ENCODE results near the gene CISTR.
A peak's percentile ranks its signal among the peaks of the same experiment; 100 is the strongest.

The CISTR gene

DNA sequence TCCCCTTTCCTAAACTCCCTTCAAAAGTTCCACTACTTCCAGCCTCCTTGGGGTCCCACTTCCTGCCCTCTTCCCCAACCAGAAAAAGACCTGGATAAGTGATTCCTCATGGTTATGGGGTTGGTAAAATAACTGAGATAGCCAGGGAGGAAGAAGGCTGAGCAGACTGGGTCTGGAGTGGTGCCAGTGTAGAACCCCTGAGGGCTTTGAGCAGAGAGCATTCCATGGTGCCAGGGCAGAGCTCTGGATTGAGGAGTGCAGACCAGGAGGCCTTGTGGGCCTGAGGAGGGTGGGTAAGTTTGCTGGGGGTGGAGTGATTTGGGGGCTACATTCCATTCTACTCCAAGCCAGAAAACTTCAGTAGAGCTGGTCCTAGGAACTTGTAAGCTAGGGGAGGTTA, 9.5 kb upstream of the CISTR start:
- no peak for DNase-seq

DNA sequence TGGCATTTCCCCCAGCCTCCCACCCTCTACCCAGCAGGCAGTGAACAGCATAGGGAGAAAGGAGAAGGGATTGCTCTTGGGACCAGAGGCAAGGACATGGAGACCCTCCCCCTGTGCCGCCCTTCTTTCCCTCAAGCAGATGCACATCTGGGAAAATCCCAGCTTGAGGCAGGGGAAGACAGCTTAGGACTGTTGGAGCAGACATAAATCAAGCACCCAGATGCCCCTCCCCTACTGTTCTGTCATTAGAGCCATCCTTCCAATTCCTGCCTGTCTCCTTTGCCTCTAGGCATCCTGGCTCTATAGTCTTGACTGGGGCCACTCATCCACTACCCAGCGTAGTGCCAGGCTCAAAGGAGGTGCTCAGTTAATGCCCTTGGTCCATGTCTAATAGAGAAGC, 7.5 kb upstream of the CISTR start:
- DNase-seq, result no peak

DNA sequence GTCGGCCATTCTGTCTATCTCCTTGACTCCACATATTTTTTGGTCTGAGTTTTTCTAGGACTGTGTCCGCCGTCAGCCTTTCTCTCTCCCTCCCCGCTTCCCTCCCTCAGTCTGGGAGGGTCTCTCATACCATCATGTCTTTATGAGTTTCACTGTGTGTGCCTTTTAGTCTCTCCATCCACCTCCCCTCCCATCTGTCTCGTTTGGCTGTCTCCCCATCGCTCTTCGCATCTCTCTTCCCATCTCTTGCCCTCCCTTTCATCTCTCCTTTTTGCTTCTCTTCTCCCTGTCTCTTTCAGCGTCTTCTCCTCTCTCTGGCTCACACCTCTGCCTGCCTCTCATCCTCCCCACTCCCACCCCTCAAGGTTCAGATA, 6.9 kb upstream of the CISTR start:
- DNase-seq, result no peak

DNA sequence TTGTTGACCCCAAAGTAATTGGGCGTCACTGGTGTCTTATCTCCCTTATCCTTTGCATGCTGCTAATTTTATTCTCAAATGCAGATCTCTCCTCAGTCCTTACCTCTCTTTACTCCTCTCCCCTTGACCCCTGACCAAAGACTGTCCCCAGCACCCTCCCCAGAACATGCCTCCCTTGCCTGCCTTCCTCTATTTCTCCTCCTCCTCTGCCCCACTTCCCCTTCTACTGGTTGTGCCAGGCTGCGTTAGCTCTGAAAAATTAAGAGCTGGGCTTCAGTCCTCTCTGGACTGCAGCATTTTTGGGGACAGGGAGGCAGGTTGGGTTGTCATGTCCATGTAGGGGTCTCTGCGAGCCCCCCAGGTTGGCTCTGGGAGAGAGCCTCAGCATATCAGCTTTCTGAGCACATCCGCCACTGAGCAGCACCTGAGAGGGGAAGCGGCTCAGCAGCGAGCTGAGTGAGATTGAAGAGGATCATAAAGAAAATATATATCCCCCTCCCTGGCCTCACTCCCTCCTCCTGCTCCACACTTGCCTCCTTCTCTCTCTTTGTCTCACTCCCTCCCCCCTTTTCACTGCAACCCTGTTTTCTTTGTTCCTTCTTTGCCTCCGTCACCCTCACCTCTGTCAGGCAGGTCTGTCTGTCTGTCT, 6.4 kb upstream of the CISTR start:
- no peak for DNase-seq

DNA sequence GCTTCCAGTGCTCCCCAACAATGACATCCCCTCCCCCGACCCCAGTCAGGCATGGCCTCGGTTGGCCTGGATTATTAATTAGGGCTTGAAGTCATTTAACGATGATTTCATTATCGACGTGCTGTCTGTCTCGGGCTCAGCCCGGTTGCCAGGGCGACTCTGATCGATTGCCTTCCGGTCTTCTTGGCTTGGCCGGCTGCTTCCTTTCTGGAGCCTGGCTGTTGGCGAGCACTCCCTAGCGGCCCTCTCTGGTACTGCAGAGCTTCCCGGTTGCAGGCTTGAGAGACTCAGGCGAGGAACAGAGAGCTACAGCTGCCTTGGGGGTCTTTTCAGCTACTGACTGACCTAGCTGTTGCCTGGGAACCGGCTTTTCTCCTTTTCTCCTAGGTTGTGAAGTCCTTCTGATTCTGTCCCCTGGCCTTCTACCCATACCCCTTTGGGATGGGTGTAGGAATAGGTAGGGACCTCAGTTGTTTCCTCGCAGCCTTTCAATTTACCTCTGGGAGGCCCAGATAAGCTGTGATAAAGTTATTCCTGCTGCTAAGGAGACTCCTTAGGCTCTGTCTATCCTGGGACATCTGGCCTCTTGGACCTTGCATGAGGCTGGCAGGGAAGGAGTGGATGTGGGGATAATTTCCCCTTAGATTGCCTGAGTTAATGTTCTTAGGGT, 5.5 kb upstream of the CISTR start:
- peak; percentile 62 for DNase-seq

DNA sequence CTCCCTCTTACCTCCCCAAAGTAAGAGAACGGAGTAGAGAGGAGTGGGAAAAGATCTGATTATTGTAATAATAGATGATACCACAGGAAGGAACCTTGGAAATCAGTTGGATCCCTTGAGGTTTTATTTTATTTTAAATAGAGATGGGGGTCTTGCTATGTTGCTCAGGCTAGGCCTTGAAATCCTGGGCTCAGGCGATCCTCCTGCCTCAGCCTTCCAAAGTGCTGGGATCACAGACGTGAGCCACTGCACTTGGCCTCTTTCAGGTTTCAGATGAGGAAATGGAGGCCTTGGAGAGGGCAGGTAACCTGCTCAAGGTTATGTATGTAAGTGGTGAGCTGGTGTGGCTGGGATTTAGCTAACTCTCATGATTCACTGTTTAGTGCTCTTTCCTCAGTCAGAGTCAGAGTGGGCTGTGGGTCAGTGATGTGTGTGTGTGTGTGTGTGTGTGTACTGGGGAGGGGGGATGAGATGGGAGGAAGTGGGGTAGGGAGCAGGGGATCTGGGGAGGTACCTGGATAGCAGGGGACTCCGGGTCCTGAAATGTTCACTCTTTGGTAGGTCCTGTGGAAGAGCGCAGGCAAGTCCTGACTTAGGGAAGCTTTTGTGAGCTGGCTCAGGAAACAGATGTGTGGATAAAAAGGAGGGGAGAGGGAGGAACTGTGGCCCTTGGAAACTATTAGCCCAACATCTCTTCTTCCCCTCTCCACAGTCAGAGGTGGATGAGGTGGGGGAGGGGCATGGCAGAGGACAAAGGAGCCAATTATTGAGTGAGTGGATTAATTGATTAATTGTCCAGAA, 4.7 kb upstream of the CISTR start:
- no peak for DNase-seq

DNA sequence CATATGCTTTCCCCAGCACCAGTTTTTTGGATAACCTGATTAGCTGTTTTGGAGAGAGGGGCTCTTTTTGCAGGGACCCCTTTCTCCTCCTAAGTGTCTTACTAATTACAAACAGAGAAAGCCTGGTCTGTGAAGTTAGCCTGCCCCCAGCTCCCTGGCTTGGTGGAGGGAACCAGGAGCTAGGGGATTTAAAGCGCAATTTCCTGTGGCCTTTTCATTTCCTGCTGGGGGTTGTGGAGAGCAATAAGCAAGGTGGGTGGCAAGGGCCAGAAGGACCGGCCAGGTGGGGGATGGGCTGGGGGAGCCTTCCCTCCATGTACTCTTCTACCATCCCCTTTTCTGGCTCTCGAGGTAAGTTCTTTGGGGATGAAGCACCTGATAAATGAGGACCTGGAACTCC, 4.1 kb upstream of the CISTR start:
- DNase-seq, result no peak

DNA sequence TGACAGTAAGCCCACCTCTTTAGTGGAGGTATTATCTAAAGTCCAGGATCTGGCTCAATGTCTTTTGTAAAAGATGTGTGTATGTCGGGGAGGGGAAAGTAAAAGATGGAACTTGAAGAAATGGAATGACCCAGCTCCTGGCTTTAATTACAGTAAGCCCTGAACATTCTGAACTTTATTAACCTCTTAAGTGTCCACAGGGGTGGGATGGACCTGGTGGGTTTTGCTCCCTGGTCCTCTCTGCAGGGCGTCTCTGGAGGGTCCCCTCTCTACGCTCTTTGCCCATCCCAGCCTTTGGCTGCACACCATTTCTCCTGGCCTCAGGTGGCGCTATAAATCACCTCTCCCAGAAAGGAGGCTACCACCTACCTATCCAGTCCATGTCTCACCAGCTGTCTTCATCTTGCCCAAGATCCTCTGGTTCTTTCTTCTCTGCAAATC, 3.7 kb upstream of the CISTR start:
- no peak for DNase-seq

DNA sequence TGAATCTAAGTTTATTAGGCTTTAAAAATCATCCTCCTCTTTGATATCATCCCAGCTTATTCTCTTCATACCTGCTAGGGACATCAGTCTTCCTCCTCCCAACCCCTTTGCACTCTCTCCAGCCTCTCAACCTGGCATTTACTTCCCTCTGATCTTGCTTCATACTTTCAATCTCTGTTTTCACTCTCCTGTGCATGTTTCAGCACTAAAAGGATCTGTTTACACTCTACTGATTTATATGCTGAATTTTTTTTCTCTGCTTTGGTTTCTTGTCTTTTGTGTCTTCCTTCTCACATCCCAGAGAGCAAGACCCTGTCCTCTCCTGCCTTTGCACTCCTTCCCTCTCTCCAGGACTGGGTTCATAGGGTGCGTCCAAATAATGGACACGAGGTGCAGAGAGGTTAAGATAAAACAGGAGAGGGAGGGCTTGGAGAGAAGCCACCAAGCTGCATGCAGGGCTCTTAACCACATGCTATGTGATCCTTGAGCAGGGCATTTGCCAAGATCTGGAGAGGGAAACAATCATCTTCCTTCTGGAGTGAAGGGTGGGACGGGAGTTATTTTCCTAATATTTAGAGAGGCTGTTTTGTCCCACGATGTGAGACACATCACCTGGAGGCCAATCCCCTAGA, 3.0 kb upstream of the CISTR start:
- no peak for DNase-seq

DNA sequence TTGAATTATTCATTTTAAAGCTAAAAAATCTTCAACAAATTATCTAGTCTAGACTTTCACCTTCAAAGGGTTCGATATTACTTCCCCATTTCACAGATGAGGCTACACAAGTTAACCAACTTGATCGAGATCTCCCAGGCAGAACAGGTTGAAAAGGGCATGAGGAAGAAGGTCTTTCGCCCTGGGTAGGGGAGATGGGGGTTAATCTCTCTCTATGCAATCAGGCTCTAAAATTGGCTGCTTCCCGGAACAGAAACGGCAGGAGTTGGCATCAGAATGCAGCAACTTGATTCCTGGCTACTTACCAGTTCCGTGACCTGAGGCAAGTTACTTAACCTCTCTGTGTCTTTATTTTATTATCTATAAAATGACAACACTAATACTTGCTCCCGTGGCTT, 2.4 kb upstream of the CISTR start:
- no peak for DNase-seq

DNA sequence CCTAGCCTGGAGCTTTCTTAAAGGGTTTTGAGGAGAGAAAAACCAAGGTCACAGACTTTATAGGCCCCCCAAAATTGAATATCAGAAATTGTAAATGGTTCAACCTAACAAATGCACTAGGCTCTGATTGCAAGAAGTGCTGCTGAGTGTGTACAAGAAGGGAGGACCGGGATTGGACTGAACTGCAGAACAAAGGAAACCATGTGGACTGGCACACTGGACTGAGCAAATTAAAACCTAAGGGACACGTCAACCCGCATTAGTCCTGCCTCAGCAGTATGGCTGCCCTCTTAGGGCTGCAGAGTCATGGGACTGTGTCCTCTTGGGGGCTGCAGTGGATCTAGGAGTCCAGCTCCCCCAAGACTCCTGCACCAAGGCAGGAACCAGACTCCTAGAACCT, 842 bp upstream of the CISTR start:
- DNase-seq, result no peak

DNA sequence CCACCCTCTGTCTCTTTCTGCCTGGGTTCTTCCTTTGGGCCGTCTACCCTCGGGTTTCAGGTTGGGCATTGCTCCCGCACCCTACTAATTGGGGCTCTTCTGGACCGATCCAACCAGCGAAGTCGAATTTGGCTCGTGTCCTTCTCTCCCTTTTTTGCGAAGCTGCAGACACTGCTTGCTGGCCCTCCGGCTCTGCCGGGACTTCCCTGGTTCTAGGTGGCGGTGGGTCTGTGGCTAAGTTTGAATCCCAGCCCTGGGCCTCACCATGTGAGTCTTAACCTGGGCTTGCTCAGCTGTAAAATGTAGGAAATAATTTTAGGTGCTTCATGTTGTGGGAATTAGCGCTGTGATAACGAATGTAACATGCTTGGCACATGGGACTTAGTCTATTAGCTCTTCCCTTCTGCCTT, 418 bp upstream of the CISTR start:
- no peak for DNase-seq

DNA sequence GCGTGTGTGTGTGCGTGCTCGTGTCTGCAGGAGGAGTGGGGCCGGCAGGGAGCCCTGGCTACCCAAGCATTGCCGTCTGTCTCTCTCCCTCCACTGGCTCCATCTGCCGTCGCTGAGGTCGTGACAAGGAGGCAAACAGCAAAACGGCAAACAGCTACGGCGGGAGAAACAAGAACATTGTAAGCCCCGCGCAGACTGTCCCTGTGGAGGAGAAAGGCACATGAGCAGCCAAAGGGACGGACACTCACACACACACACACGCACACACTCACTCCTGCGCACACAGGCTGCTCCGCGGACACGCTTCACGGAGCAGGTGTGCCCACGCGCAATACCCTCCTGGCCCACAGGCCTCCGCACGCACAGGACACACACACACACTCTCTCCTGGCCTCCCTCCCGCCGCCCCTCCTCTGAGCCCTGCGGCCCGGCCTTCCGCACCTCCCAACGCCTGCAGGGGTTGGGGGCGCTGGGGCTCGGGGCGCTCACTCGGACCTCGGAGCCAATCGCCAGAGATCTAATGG, 905 bp downstream of the CISTR start:
- no peak for DNase-seq

DNA sequence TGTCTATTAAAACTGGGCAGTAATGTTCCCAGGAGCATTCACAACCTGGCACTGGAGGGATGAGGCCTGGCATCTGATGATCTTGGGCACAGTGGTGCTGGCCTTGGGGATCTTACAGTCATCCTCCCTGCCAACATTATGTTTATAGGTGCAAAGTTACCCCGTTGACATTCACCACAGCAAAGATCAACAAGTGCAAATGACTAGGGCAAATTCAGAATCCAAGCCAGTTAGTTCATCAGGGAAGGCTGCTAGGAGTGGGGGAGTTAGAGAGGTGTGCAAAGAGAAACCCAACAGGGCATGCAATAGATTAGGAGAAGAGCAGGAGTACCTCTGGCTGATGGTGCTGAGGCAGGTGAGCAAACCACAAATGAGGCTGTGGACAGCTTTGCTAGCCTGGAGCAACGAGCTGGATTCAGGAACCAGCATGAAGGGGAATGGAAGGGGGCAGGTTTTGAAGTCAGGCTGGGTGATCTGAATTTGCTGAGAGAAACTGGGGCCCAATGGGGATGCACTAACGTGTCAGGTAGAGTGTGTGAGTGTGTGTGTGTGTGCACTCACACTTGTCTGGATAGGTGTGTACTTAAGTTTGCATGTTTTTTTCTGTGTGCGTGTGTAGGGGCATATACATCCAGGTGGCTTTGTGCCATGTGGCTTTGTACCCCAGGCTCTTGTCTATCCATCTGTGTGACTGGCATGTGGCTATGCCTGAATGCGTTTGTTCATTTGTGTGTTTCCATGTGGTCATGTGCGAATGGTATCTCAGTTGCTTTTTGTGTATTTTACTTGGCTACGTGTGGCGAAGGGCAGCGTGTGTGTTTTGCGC, 1.6 kb downstream of the CISTR start:
- DNase-seq, result no peak

DNA sequence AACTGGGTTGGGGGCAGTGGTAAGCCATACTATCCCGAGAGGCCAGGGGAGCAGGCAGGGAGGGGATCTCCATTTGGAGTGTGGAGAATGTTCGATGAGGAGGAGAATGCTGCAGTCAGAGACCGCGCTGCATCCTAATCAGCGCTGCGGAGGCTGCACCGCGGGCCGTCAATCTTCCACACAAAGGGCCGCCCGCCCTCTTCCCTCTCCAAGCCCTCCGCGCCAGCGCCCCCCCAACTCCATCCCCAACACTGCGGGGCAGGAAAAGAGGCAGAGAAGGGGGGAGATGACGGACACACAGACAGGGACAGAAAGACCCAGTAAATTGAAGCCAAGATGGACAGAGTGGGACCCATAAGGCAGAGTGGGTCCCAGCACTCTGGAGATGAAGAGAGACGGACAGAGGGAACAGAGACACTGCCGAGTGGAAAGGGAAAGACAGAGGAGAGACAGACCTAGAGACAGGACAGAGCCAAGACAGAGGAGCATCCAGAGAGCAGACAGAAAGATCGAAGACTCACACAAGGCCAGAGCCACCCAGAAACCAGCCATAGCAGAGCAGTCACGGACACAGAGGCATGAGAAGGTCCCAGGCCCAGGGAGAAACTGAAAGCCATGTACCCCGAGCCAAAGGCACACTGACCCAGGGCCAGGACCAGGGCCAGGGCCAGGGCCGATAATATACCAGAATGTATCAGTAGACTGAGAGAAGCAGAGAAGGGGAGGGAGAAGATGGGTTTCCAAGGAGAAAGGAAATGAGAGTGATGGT, 3.5 kb downstream of the CISTR start:
- no peak for DNase-seq

DNA sequence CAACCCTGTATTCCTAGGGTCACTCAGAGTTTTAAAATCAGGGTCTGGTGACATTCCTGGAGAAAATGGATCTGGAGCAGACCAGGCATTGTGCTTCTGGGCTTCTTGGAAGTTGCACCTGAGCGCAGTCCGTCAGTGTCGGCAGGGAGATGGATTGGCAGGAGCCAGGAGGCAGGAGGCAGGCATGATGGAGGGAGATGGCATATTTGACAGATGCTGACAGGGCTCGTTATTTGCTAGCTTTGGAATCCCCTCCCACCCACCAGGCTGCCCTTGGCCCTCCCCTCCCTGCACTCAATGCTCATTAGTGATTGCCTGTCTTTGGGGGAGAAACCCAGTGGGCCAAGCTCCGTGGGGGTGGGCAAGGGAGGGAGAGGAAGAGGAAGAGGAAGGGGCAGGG, 4.7 kb downstream of the CISTR start:
- no peak for DNase-seq

DNA sequence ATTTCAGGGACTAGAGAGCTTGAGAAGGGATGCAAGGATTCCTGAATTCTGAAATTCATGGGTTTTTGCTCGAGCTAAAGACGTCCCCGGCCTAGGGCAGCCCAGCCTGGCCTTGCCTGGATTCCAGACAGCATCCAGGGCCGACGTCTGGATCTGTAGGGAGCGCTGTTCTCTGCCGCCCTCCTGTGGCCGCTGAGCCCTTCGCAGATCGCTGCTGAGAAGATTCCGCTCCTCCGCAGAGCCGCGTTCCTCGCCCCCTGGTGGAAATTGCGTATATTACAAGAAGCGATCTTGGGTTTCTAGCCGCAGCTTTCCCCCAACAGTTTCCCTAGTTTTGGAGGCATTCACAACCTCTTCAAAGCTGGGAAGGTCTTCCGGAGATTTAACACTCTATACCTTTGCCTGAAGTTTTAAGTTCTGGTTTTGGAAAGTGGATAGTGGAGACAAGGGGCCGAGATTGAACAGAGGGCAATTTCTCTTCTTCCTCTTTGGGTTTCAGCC, 5.1 kb downstream of the CISTR start:
- DNase-seq, result peak; percentile 77

DNA sequence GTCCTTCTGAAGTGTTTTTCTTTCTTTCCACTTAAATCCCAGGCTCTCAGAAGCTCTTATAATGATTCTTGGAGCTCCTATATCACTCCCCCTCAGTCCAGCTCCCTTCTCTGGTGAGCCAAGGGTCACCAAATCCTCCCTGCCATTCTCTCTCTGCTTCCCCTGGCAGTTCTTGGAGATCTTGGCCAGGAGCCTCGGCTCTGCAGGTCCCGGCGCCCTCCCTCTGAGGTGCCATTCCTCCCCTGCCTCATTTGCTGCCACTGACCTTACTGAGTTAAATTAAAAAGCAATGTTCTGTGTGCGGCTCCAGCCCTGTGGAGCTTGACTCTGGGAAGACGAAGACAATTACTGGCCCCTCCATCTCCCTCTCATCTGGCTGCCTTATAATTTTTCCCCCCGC, 7.0 kb downstream of the CISTR start:
- no peak for DNase-seq

DNA sequence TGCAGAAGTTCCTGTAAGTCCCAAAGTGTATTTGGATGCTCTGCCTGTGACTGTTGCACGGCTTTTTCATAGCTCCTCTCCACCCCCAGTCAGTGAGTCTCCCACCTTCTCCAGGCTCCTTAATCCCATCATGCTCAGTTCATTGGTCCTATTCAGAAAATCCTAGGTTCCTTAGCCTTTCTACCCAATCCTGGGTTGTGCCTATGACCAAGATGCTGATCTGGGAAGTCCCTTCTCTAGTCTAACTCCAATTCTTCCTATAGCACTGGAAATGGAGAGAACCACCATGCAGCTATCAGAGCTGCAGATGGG, 7.7 kb downstream of the CISTR start:
- DNase-seq, result no peak

DNA sequence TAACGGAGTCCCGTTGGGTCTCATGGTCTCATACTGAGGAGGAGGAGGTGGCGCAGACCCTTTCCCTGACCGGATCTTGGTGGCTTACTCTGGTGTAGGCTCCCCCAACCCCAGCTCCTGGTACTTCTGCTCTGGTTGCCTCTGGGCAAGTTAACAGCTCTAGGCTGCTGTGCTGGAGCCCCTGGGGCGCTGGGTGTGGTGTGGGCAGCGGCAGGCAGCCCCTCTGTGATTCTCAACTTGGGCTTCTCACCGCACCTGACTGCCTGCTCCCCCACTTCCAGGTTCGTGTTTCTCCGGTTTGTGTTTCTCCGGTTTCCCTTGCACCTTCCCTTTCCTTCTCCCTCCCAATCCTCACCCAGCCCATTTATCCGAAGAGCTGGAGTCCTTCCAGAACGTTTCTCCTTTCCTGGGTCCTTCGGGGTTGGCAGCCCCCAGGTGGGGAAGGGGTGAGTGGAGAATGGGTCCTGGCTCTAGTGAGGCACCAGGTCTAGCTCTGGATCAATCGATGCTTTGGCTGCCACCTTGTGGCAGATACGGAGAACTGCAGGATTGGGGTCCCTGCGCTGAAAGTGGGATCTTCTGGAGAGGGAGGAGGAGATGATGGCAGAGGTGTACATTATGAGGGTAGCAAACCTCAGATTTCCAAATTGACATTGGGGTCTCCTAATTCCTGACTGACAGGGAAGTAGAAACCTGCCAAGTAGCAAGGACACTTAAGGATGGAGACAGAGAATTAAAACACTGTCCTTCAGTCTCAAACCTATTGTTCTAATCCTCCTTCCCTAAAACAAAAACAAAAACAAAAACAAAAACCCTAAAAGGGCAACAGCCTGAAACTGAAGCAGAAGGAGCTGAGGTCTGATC, 8.3 kb downstream of the CISTR start:
- DNase-seq, result peak; percentile 45

DNA sequence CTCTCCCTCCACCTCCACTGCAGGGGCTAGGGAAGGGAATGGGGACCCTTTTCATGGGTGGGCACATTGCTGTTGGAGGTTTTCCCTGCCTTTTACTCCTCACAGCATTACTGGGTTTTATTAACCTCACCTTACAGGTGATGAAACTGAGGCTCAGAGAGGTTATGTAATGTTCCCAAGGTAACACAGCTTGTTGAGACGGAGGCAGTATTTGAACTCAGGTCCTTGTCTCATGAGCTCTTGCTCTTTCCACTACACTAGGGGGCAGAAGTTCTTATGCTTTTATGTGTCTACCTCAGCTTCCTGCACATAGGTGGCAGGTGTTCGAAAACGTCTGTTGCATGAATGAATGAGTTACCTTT, 11.7 kb downstream of the CISTR start:
- DNase-seq, result no peak

All from activated CD4-positive, alpha-beta T cell treated with anti-CD3 and anti-CD28 coated beads for 1 hour (primary cell).